HEK293 (cell line): Measurements from ENCODE around the gene NR1H3.

ENCODE experiments used
- CTCF ChIA-PET: fragments of 350-600 bp; formaldehyde crosslinking; extraction: SDS; loops from one replicate; lab custom pipeline; 2021; ENCODE audit warnings: antibody characterized with exemption; lab: Yijun Ruan, JAX
- POLR2A ChIA-PET: fragments of 300-600 bp; formaldehyde crosslinking; extraction: SDS; loops from one replicate; lab custom pipeline; 2020; ENCODE audit warnings: antibody characterized with exemption, inconsistent platforms; lab: Yijun Ruan, JAX
- H3K27ac ChIP-seq: fragments of 200-500 bp; sonication (Bioruptor generic); 2 replicates; pipeline ENCODE4 v1.5.1; 2014; ENCODE audit warnings: low read depth, low read length, control low read depth, inconsistent platforms; ENCODE audit errors: extremely low read depth
- H3K36me3 ChIP-seq, 2 experiments: fragments of 200-500 bp in 1 of 2; sonication (Bioruptor generic) in 1 of 2; 1 replicate in 1 of 2; 2 replicates in 1 of 2; pipeline ENCODE4 v1.5.1; 2014 to 2017; ENCODE audit warnings: inconsistent platforms in 2 of 2, low read length in 2 of 2; ENCODE audit not compliant: control insufficient read depth in 2 of 2, insufficient read depth in 1 of 2
- H3K4me1 ChIP-seq: fragments of 200-500 bp; sonication (Bioruptor generic); 2 replicates; pipeline ENCODE4 v1.5.1; 2014; ENCODE audit warnings: mild to moderate bottlenecking, low read length, inconsistent platforms; ENCODE audit not compliant: control insufficient read depth, insufficient read depth
- H3K4me3 ChIP-seq: 2 replicates; pipeline ENCODE4 v1.5.1; 2011; ENCODE audit warnings: low read depth, mild to moderate bottlenecking, control low read depth, low read length, moderate library complexity
- H3K9me3 ChIP-seq: fragments of 200-500 bp; sonication (Bioruptor generic); 2 replicates; pipeline ENCODE4 v1.5.1; 2014; ENCODE audit warnings: low read depth, low read length, inconsistent platforms; ENCODE audit not compliant: control insufficient read depth, insufficient read depth
- EGR2 ChIP-seq: fragments of 450-650 bp; formaldehyde crosslinking; IDR thresholded peaks from 2 replicates; pipeline ENCODE4 v1.5.1; 2016; ENCODE audit warnings: low read depth, missing biosample characterization, missing genetic modification characterization
- ZBTB48 ChIP-seq: fragments of 450-650 bp; formaldehyde crosslinking; IDR thresholded peaks from 2 replicates; pipeline ENCODE4 v1.5.1; 2016; ENCODE audit warnings: missing biosample characterization, missing genetic modification characterization
- ZFHX2 ChIP-seq: fragments of 450-650 bp; formaldehyde crosslinking; conservative IDR thresholded peaks from 2 replicates; pipeline ENCODE4 v1.5.1; 2016; ENCODE audit warnings: missing biosample characterization, missing genetic modification characterization
- ZNF121 ChIP-seq: fragments of 450-650 bp; formaldehyde crosslinking; IDR thresholded peaks from 2 replicates; pipeline ENCODE4 v1.5.1; 2016; ENCODE audit warnings: missing biosample characterization, missing genetic modification characterization
- ZNF239 ChIP-seq: fragments of 450-650 bp; formaldehyde crosslinking; IDR thresholded peaks from 2 replicates; pipeline ENCODE4 v1.5.1; 2016; ENCODE audit warnings: missing biosample characterization, missing genetic modification characterization
- ZNF335 ChIP-seq: fragments of 450-650 bp; formaldehyde crosslinking; conservative IDR thresholded peaks from 2 replicates; pipeline ENCODE4 v1.5.1; 2016; ENCODE audit warnings: missing biosample characterization, missing genetic modification characterization
- ZNF354C ChIP-seq: fragments of 450-650 bp; formaldehyde crosslinking; IDR thresholded peaks from 2 replicates; pipeline ENCODE4 v1.5.1; 2016; ENCODE audit warnings: missing biosample characterization, missing genetic modification characterization, low read depth, borderline replicate concordance
- ZNF610 ChIP-seq: fragments of 450-650 bp; formaldehyde crosslinking; IDR thresholded peaks from 2 replicates; pipeline ENCODE4 v1.5.1; 2016; ENCODE audit warnings: missing biosample characterization, missing genetic modification characterization, borderline replicate concordance
- ZNF768 ChIP-seq: fragments of 450-650 bp; formaldehyde crosslinking; IDR thresholded peaks from 2 replicates; pipeline ENCODE4 v1.5.1; 2018; ENCODE audit warnings: missing biosample characterization, mild to moderate bottlenecking, missing genetic modification characterization
- TF ChIP-seq, protein P1 (sequence below): fragments of 450-650 bp; formaldehyde crosslinking; IDR thresholded peaks from 2 replicates; pipeline ENCODE4 v1.5.1; 2016; ENCODE audit warnings: missing biosample characterization, missing genetic modification characterization

The NR1H3 gene

DNA sequence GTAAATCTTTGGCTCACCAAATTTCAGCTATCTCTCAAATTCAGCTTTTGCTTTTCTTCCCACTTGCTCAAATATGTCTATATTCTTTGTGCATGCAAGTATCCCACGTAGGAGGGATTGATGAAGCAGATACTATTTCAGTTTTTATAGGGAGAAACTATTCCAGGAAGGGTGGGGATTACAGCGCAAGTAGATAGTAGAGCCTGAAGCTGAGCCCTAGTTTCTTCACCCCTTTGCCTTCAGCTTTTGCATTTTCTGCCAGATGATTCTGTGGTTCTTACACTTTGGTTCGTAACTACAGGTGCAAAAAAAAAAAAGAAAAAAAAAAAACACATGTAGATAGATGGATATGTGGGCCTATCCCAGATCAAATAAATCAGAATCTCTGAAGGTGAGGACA is 6.0 kb upstream of the NR1H3 start (continued):
- TF ChIP-seq, protein P1, sequence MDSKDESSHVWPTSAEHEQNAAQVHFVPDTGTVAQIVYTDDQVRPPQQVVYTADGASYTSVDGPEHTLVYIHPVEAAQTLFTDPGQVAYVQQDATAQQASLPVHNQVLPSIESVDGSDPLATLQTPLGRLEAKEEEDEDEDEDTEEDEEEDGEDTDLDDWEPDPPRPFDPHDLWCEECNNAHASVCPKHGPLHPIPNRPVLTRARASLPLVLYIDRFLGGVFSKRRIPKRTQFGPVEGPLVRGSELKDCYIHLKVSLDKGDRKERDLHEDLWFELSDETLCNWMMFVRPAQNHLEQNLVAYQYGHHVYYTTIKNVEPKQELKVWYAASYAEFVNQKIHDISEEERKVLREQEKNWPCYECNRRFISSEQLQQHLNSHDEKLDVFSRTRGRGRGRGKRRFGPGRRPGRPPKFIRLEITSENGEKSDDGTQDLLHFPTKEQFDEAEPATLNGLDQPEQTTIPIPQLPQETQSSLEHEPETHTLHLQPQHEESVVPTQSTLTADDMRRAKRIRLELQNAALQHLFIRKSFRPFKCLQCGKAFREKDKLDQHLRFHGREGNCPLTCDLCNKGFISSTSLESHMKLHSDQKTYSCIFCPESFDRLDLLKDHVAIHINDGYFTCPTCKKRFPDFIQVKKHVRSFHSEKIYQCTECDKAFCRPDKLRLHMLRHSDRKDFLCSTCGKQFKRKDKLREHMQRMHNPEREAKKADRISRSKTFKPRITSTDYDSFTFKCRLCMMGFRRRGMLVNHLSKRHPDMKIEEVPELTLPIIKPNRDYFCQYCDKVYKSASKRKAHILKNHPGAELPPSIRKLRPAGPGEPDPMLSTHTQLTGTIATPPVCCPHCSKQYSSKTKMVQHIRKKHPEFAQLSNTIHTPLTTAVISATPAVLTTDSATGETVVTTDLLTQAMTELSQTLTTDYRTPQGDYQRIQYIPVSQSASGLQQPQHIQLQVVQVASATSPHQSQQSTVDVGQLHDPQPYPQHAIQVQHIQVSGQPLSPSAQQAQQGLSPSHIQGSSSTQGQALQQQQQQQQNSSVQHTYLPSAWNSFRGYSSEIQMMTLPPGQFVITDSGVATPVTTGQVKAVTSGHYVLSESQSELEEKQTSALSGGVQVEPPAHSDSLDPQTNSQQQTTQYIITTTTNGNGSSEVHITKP = peak; percentile 60

DNA sequence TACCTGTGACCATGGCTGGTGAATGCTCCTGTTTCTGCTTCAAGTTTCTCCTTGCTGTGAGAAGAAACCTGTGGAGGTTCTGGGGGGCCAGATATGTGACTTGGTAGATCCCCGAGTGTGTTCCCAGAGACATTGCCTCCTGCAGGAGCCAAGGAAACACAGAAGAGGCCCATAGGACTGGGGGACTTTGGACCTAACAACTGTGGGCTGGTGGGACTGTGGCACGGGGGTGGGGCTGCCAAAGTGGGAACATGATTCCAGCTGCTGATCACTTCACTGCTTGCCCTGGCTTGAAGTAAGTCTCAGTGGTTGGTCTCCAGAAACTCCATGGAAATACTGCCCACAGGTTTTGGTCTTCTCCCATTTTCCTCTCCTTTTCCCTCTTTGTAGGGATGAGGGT is 4.1 kb upstream of the NR1H3 start:
- H3K4me3 ChIP-seq = no peak overlapping the region
- 0 out of 2 replicates have a peak, but pooled peaks cover 4% of the 10 kb centered on the region for H3K4me1 ChIP-seq
- TF ChIP-seq EGR2 (tag by site-specific recombination) (no peak), ZFHX2 (0 out of 2 replicates have a peak, but pooled peaks have one; percentile 17), ZNF239 (tag by site-specific recombination) (no peak)
- POLR2A ChIA-PET = interaction anchor here (0.6 kb wide), 1 partner anchor 26 kb away, joined by 3 read pairs; no protein-coding TSS in a partner anchor
- no peaks in the 10 kb centered on the region for H3K9me3 ChIP-seq
- H3K36me3 ChIP-seq = peaks cover 0 to 3% of the 10 kb centered on the region in 2 experiments; a peak in 1 of 3 replicates
- CTCF ChIA-PET = interaction anchor here (0.6 kb wide), 1 partner anchor 159 kb away, joined by 3 read pairs; no protein-coding TSS in a partner anchor
- H3K27ac ChIP-seq = peak overlapping the region; percentile 37; the same call in 1 of the 2 replicates

DNA sequence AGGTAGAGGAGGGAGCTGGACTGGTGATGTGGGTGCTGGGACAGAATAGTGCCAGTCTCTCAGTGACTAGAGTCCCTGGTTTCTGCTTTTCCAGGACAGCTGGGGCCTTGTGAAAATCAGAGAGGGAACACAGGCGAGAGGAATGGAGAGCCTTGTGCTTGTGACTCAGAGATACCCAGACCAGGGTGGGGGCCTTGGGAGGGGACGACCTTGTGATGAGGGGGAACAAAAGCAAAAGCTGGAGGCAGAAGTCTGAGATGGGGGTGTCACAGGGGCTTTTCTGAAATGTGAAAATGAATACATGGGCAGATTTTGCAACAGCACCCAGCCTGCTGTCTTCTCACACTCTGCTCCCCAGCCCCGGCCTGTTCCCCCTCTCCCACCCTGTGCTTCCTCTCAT is 3.4 kb upstream of the NR1H3 start:
- Histone ChIP-seq H3K4me3 (no peak overlapping the region), H3K4me1 (0 out of 2 replicates have a peak, but pooled peaks cover 4% of the 10 kb centered on the region), H3K27ac (no peak overlapping the region), H3K9me3 (no peaks in the 10 kb centered on the region), H3K36me3 (peaks cover 0 to 3% of the 10 kb centered on the region in 2 experiments; a peak in 1 of 3 replicates)
- POLR2A ChIA-PET = no interaction called here
- CTCF ChIA-PET = interaction anchor here (0.6 kb wide), 1 partner anchor 159 kb away, joined by 3 read pairs; no protein-coding TSS in a partner anchor
- TF ChIP-seq ZNF768 (no peak), ZNF610 (tag by site-specific recombination) (no peak), ZNF335 (tag by site-specific recombination) (no peak)

DNA sequence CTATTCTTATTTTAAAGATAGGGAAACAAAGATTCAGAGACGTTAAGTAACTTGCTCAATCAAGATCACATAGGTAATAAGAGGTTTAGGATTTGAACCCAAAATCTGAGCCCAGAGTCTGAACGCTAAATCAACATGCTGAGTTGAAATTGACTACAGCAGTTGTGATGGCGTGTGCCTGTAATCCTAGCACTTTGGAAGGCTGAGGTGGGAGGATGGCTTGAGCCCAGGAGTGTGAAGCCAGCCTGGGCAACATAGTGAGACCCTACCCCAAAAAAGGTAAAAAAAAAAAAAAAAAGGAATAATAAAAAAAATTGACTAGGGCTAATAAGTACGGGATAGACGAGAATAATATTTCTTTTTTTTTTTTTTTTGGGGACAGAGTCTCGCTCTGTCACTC is 1.4 kb upstream of the NR1H3 start:
- H3K4me1 ChIP-seq = 0 out of 2 replicates have a peak, but pooled peaks cover 4% of the 10 kb centered on the region
- no peaks in the 10 kb centered on the region for H3K9me3 ChIP-seq
- H3K4me3 ChIP-seq = no peak overlapping the region
- TF ChIP-seq ZNF121 (tag by site-specific recombination) = 0 out of 2 replicates have a peak, but pooled peaks have one; percentile 24
- no peak for TF ChIP-seq ZNF354C (tag by site-specific recombination)
- no peak for TF ChIP-seq ZBTB48
- TF ChIP-seq, protein P1 = no peak
- TF ChIP-seq, all 188 proteins: peak for 1
- ChIA-PET CTCF (interaction anchor here (1.4 kb wide), 1 partner anchor 11 kb away, joined by 4 read pairs; no protein-coding TSS in a partner anchor), POLR2A (interaction anchor here (1.7 kb wide), 1 partner anchor 8 kb away, joined by 9 read pairs; the partner anchor contains the start of gene ACP2)
- Histone ChIP-seq H3K27ac (no peak overlapping the region), H3K36me3 (peaks cover 0 to 5% of the 10 kb centered on the region in 2 experiments; a peak in 1 of 3 replicates)
